Stimulated activated naive CD8-positive, alpha-beta T cell treated with anti-CD3 and anti-CD28 coated beads, Interleukin-15, Interleukin-2, amounts not matched to agents 100 ng/mL and 50 ng/mL, for 24 hours (primary cell): ENCODE results near the gene SLC1A6.

ENCODE experiments used
- H3K27ac Mint-ChIP-seq: one replicate; pipeline ENCODE4 v1.8.0; 2021; ENCODE audit warnings: mild to moderate bottlenecking, mixed read lengths
- H3K27me3 Mint-ChIP-seq: one replicate; pipeline ENCODE4 v1.8.0; 2021; ENCODE audit warnings: mixed read lengths
- H3K36me3 Mint-ChIP-seq: one replicate; pipeline ENCODE4 v1.8.0; 2021; ENCODE audit warnings: low read depth, mixed read lengths
- H3K4me1 Mint-ChIP-seq: one replicate; pipeline ENCODE4 v1.8.0; 2021; ENCODE audit warnings: low read depth, mixed read lengths
- H3K4me3 Mint-ChIP-seq: one replicate; pipeline ENCODE4 v1.8.0; 2021; ENCODE audit warnings: mild to moderate bottlenecking, mixed read lengths
- H3K9me3 Mint-ChIP-seq: one replicate; pipeline ENCODE4 v1.8.0; 2021; ENCODE audit warnings: mixed read lengths

SLC1A6 gene

GRCh38 chr19:14940266-14940665 is 39.4 kb downstream of the SLC1A6 start:
- no peak overlapping the region for H3K4me3 Mint-ChIP-seq
- H3K27ac Mint-ChIP-seq: no peak overlapping the region
- H3K27me3 Mint-ChIP-seq: peaks cover 7% of the 10 kb centered on the region
- H3K36me3 Mint-ChIP-seq: no peaks in the 10 kb centered on the region
- peaks cover 14% of the 10 kb centered on the region for H3K4me1 Mint-ChIP-seq
- no peaks in the 10 kb centered on the region for H3K9me3 Mint-ChIP-seq

GRCh38 chr19:14933506-14933905 is 46.2 kb downstream of the SLC1A6 start:
- Mint-ChIP-seq H3K36me3 (no peaks in the 10 kb centered on the region), H3K4me1 (no peaks in the 10 kb centered on the region), H3K9me3 (peaks cover 5% of the 10 kb centered on the region), H3K4me3 (no peak overlapping the region), H3K27me3 (peaks cover 26% of the 10 kb centered on the region), H3K27ac (no peak overlapping the region)

DNA sequence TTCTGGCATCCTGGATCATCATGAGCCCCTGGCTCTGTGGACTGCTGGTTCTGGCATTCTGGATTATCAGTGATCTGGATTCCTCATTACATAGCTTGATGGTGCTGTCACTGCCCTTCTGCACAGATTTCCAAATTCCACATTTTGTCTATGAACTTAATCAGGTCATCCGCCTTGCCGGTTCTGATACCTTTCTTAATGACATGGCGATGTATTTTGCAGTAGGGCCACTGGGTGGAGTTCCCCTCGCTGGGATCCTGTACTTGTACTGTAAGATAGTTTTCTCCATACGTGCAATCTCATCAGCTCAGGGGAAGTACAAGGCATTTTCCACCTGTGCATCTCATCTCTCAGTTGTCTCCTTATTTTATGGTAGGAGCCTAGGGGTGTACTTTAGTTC is 62.8 kb downstream of the SLC1A6 start:
- Mint-ChIP-seq H3K27me3 (peaks cover 18% of the 10 kb centered on the region), H3K4me3 (no peak overlapping the region), H3K4me1 (no peaks in the 10 kb centered on the region), H3K27ac (no peak overlapping the region), H3K9me3 (peaks cover 8% of the 10 kb centered on the region), H3K36me3 (no peaks in the 10 kb centered on the region)

DNA sequence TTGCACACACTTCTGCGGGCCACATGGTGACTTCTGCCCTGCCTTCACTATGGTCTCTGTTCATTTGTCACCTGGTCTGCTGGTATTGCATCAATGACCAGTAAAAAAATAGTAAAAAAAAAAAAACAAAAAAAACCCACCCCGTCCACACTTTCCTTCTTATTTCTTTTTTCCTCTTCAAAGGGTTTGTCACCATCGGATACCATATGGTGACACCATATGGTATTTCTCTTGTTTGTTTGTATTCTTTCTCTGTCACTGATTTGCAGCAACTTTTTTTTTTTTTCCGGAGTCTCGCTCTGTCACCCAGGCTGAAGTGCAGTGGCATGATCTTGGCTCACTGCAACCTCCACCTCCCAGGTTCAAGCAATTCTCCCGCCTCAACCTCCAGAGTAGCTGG is 64.5 kb downstream of the SLC1A6 start:
- Mint-ChIP-seq H3K27me3 (peaks cover 22% of the 10 kb centered on the region), H3K4me3 (no peak overlapping the region), H3K4me1 (no peaks in the 10 kb centered on the region)

GRCh38 chr19:14906711-14907110 is 73.0 kb downstream of the SLC1A6 start:
- Mint-ChIP-seq H3K4me3 (no peak overlapping the region), H3K27me3 (peaks cover 42% of the 10 kb centered on the region), H3K36me3 (no peaks in the 10 kb centered on the region), H3K4me1 (no peaks in the 10 kb centered on the region), H3K9me3 (no peaks in the 10 kb centered on the region), H3K27ac (no peak overlapping the region)

More for the DNA sequence above, 64.5 kb downstream of the SLC1A6 start:
- Mint-ChIP-seq H3K36me3 (no peaks in the 10 kb centered on the region), H3K9me3 (peaks cover 8% of the 10 kb centered on the region), H3K27ac (no peak overlapping the region)

- no peaks in the 10 kb centered on the region for H3K9me3 Mint-ChIP-seq
- no peaks in the 10 kb centered on the region for H3K36me3 Mint-ChIP-seq
- no peak overlapping the region for H3K27ac Mint-ChIP-seq
- peaks cover 54% of the 10 kb centered on the region for H3K27me3 Mint-ChIP-seq
- H3K4me1 Mint-ChIP-seq: no peaks in the 10 kb centered on the region
- no peak overlapping the region for H3K4me3 Mint-ChIP-seq
Measured at GRCh38 chr19:14901675-14902260, 77.9 kb downstream of the SLC1A6 start.
